ENCODE data around the gene CALCR.

The CALCR gene

DNA sequence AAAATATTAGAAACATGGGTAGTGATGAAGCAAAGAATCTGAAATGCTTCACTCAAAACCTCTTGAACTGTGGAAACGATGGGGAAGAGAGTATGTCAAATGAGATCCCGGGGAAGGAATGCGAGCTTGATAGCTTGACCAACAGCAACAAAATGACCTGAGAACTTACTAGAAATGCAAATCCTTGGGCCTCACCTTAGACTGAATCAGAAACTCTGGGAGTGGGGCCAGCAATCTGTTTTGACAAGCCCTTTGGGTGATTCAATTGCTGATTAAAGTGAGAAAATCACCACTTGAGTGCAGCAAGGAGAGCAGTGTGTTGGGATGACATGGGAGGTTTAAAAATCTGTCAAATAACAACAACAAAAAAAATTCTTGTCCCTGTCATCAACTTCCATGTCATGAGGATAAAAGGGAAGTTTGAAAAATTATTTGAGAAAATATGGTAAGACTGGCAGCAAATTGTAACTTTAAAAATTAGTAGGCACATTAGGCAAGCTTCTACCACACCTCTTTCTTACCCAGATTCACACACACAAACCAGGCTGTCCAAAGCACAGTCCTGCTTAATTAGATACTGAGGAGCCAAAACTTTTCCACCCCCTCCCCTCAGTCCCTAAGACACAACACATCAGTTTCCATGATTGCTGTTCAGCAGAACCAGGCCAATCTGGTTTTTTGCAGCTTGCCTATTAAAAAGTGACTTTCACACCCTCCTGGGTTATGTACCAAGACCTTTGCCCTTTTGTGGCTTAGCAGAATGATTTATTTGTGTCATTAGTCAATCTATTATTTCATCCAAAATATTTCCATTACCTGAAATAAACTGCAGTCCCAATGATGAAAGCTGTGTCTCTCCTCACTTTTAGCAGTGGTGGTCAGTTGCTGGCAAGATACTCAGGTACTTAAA is 15.6 kb downstream of the CALCR start:
- no peak overlapping the region for H3K4me3 ChIP-seq (ENCODE audit: low read length)
- H3K27me3 ChIP-seq (ENCODE audit: control insufficient read depth, insufficient read depth, low read length), result no peaks in the 10 kb centered on the region
- H3K9ac ChIP-seq (ENCODE audit: low read depth, low read length), result no peak overlapping the region
- no peaks in the 10 kb centered on the region for H3K4me1 ChIP-seq (ENCODE audit: control insufficient read depth, insufficient read depth, low read length)
- no peaks in the 10 kb centered on the region for H3K36me3 ChIP-seq (ENCODE audit: insufficient read depth, low read length)
- no peak overlapping the region for H3K4me2 ChIP-seq (ENCODE audit: low read length)
- H3K9me3 ChIP-seq (replicated peaks; ENCODE audit: low read length), result no peaks in the 10 kb centered on the region

DNA sequence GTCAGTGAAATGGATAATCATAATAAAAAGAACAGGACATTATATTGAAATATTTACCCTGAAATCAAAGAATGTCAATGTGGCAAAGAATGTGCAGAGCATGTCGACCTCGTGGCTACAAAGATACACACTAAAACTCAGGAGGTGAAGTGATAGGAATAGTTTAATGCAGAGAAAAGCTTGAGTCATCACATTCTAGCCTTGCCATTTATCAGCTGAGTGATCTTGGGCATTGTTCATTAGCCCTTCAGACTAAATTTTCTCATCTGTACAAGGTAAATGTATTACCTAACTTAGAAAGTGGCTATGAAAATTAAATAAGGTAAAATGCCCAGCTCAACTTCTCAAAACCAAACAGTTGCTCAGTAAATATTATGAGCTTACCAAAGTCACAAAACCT is 22.6 kb downstream of the CALCR start:
- Histone ChIP-seq H3K9ac (ENCODE audit: low read depth, low read length) (no peak overlapping the region), H3K4me2 (ENCODE audit: low read length) (no peak overlapping the region), H3K9me3 (replicated peaks; ENCODE audit: low read length) (no peaks in the 10 kb centered on the region), H3K36me3 (ENCODE audit: insufficient read depth, low read length) (no peaks in the 10 kb centered on the region), H3K4me1 (ENCODE audit: control insufficient read depth, insufficient read depth, low read length) (no peaks in the 10 kb centered on the region), H3K4me3 (ENCODE audit: low read length) (no peak overlapping the region), H3K27me3 (ENCODE audit: control insufficient read depth, insufficient read depth, low read length) (no peaks in the 10 kb centered on the region)

DNA sequence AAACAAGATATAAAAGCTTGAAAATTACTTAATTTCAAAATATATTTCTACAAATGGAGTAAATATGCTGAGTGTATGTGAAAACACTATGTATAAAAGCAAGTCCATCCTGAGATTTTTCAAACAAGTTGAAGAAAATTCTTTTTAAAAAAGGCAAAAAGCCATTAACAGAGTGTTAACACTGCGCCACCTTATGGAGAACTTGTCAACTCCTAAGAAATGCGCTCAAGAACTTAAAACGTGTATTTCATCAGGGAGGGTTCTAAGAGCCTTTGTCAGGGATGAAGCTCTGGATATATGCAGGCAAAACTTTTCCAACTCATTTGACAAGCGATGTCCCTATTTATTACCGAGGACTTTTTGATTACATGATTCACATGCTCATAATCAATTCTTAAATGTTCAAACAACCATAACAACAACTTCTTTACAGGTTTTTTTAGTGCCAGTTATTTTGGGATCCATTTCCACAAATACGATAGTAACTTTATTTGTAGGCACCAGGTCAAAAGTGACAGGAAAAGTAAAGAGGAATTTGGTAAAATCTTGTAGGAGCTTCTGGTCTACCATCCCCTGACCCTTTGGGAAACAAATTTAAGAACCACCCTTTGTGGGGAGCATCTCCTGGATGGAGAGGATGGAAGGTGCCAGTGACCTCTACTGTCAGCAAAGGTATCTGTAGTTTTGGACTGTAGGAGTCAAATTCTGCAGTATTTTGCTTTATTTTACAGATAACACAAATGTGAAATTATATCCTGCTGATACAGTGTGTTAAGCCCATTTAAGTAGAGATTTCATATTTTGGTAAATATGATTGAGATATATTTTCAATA is 23.2 kb downstream of the CALCR start:
- Histone ChIP-seq H3K36me3 (ENCODE audit: insufficient read depth, low read length) (no peaks in the 10 kb centered on the region), H3K9me3 (replicated peaks; ENCODE audit: low read length) (no peaks in the 10 kb centered on the region), H3K9ac (ENCODE audit: low read depth, low read length) (no peak overlapping the region), H3K4me3 (ENCODE audit: low read length) (no peak overlapping the region), H3K27me3 (ENCODE audit: control insufficient read depth, insufficient read depth, low read length) (no peaks in the 10 kb centered on the region), H3K4me2 (ENCODE audit: low read length) (no peak overlapping the region), H3K4me1 (ENCODE audit: control insufficient read depth, insufficient read depth, low read length) (no peaks in the 10 kb centered on the region)

DNA sequence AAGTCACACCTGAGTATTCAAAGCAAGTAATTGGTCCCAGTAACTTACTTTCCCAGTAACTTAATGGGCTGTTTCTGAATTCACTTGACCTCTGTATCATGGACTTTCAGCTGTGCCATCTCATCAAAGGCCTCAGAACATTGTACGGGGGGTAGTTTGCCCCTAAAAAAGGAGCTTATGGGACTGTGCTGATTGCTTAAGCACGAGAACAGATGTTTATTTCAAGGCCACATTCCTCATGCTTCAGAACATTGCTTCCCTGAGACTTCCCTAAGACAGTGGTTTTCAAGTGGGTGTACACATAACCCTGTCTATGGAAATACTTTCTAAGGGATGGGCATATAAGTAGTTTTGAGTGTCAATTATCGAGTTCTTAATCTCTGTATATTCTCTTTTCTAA is 26.8 kb downstream of the CALCR start:
- H3K27me3 ChIP-seq (ENCODE audit: control insufficient read depth, insufficient read depth, low read length), result no peaks in the 10 kb centered on the region
- H3K4me3 ChIP-seq (ENCODE audit: low read length), result no peak overlapping the region
- H3K9me3 ChIP-seq (replicated peaks; ENCODE audit: low read length), result no peaks in the 10 kb centered on the region
- H3K9ac ChIP-seq (ENCODE audit: low read depth, low read length), result no peak overlapping the region
- no peaks in the 10 kb centered on the region for H3K36me3 ChIP-seq (ENCODE audit: insufficient read depth, low read length)
- no peaks in the 10 kb centered on the region for H3K4me1 ChIP-seq (ENCODE audit: control insufficient read depth, insufficient read depth, low read length)
- H3K4me2 ChIP-seq (ENCODE audit: low read length), result no peak overlapping the region

DNA sequence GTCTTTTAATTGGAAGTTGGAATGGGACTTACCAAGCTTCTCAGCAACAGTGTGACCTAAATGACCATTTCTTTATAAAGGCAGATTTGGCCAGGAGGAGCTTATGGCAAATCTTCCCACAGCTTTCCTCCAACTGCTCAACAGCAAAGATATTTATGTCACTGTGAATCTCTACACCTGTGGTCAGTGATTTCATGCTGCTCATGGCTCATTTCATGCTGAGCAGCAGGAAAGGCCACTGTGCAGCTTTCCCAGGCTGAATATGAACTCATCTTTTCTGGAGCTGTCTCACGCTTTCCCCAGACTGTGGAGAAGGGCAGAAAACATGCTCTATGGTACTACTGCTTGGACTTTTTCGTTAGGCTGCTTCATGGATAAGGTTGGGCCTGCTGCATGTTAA is 29.8 kb downstream of the CALCR start:
- Histone ChIP-seq H3K9ac (ENCODE audit: low read depth, low read length) (no peak overlapping the region), H3K4me1 (ENCODE audit: control insufficient read depth, insufficient read depth, low read length) (no peaks in the 10 kb centered on the region), H3K4me3 (ENCODE audit: low read length) (no peak overlapping the region), H3K36me3 (ENCODE audit: insufficient read depth, low read length) (no peaks in the 10 kb centered on the region), H3K9me3 (replicated peaks; ENCODE audit: low read length) (no peaks in the 10 kb centered on the region), H3K27me3 (ENCODE audit: control insufficient read depth, insufficient read depth, low read length) (no peaks in the 10 kb centered on the region), H3K4me2 (ENCODE audit: low read length) (no peak overlapping the region)

DNA sequence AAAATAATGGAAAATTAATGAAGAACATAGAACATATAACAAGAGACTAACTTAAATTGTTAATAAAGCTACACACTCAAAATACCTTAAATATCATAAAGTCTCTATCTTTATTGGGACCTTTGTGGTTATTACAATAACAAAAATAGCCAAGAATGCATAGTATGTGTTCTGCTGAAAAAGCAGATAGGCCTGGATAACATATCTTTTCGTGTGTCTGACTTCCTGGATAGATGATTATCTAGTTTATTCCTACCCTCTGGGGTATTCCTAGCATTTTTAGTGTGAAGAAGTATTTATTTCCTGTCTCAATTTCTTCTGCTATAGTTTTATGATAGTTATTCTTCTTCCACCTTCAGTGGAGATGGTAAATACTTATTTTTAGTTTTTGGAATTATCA is 36.5 kb downstream of the CALCR start:
- Histone ChIP-seq H3K4me1 (ENCODE audit: control insufficient read depth, insufficient read depth, low read length) (no peaks in the 10 kb centered on the region), H3K36me3 (ENCODE audit: insufficient read depth, low read length) (no peaks in the 10 kb centered on the region), H3K4me2 (ENCODE audit: low read length) (no peak overlapping the region), H3K9ac (ENCODE audit: low read depth, low read length) (no peak overlapping the region), H3K4me3 (ENCODE audit: low read length) (no peak overlapping the region), H3K27me3 (ENCODE audit: control insufficient read depth, insufficient read depth, low read length) (no peaks in the 10 kb centered on the region), H3K9me3 (replicated peaks; ENCODE audit: low read length) (no peaks in the 10 kb centered on the region)

DNA sequence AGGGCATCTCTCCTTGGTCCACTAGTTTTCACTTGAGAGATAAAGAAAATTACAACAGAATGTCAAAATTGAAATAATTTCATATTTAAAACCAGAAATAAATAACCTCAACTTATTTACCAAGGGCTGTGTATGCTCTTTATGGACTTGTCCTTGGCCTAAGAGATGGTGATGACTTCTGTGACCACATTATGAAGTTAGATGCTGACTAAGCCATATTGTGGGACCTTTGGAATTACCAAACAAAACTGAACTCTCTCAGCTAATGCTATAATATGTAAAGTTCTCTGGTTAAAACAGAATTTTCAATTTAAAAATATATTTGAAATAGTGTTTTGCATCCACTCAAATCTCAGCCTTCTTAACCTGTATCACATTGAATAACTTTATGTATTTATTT is 38.9 kb downstream of the CALCR start:
- Histone ChIP-seq H3K27me3 (ENCODE audit: control insufficient read depth, insufficient read depth, low read length) (no peaks in the 10 kb centered on the region), H3K4me3 (ENCODE audit: low read length) (no peak overlapping the region), H3K4me1 (ENCODE audit: control insufficient read depth, insufficient read depth, low read length) (no peaks in the 10 kb centered on the region), H3K9ac (ENCODE audit: low read depth, low read length) (no peak overlapping the region), H3K36me3 (ENCODE audit: insufficient read depth, low read length) (no peaks in the 10 kb centered on the region), H3K9me3 (replicated peaks; ENCODE audit: low read length) (no peaks in the 10 kb centered on the region), H3K4me2 (ENCODE audit: low read length) (no peak overlapping the region)

DNA sequence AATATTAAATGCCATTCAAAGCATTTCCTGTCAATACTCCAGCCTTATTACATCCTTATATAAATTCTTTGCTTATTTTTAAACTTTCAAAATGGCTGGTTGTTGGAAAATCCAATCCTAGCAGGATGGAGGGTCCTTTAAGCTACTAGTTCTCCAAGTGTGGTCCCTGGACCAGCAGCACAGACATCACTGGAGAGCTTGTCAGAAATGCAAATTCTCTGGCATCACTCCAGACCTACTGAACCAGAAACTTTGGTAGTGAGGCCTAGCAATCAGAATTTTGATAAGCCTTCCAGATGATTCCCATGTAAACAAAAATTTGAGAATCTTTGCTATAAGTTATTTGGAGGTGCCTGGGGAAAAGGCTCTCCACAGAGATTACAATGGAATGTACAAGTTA is 43.8 kb downstream of the CALCR start:
- no peak overlapping the region for H3K9ac ChIP-seq (ENCODE audit: low read depth, low read length)
- no peaks in the 10 kb centered on the region for H3K27me3 ChIP-seq (ENCODE audit: control insufficient read depth, insufficient read depth, low read length)
- no peaks in the 10 kb centered on the region for H3K9me3 ChIP-seq (replicated peaks; ENCODE audit: low read length)
- H3K36me3 ChIP-seq (ENCODE audit: insufficient read depth, low read length), result no peaks in the 10 kb centered on the region
- no peak overlapping the region for H3K4me2 ChIP-seq (ENCODE audit: low read length)
- no peak overlapping the region for H3K4me3 ChIP-seq (ENCODE audit: low read length)
- no peaks in the 10 kb centered on the region for H3K4me1 ChIP-seq (ENCODE audit: control insufficient read depth, insufficient read depth, low read length)

DNA sequence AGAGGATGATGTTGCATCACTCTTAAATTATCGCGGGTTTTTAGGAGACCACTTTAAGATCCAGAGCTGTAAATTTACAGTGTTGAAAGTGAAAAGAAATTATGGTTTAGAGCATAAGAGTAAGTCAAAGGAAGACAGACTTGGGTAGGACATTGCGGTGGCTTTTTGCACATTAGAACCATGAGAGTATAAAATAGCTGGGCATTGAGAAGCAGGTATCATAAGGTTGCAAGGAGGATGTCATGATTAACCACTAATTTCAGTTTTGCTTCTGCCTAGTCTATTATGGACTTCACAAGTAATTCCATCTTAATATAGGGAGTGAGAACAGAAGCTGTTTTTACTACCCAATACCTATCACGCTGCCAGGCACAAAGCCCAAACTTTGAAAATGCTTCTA is 57.7 kb downstream of the CALCR start:
- no peaks in the 10 kb centered on the region for H3K36me3 ChIP-seq (ENCODE audit: insufficient read depth, low read length)
- H3K9me3 ChIP-seq (replicated peaks; ENCODE audit: low read length), result no peaks in the 10 kb centered on the region
- H3K4me2 ChIP-seq (ENCODE audit: low read length), result no peak overlapping the region
- no peaks in the 10 kb centered on the region for H3K4me1 ChIP-seq (ENCODE audit: control insufficient read depth, insufficient read depth, low read length)
- H3K4me3 ChIP-seq (ENCODE audit: low read length), result no peak overlapping the region
- no peaks in the 10 kb centered on the region for H3K27me3 ChIP-seq (ENCODE audit: control insufficient read depth, insufficient read depth, low read length)
- H3K9ac ChIP-seq (ENCODE audit: low read depth, low read length), result no peak overlapping the region

DNA sequence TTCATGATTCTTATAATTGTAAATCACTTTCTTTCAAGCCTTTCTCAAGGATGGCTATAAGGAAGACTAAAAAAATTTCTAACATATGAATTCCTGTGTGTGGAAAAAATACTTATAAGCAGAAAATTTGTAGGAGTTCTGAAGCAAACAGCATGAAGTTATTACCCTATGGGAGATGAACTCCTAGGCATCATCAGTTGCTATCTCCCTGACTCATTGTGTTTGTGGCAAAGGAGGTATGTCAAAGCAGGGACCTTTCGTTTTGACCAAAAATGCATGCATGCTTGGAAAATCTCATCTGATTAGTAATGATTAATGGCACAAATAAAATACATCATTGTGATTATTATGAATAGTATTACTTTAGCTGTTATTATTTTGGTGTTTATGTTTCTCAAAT is 59.4 kb downstream of the CALCR start:
- Histone ChIP-seq H3K4me1 (ENCODE audit: control insufficient read depth, insufficient read depth, low read length) (no peaks in the 10 kb centered on the region), H3K27me3 (ENCODE audit: control insufficient read depth, insufficient read depth, low read length) (no peaks in the 10 kb centered on the region), H3K4me2 (ENCODE audit: low read length) (no peak overlapping the region), H3K9me3 (replicated peaks; ENCODE audit: low read length) (no peaks in the 10 kb centered on the region), H3K4me3 (ENCODE audit: low read length) (no peak overlapping the region), H3K36me3 (ENCODE audit: insufficient read depth, low read length) (no peaks in the 10 kb centered on the region), H3K9ac (ENCODE audit: low read depth, low read length) (no peak overlapping the region)

DNA sequence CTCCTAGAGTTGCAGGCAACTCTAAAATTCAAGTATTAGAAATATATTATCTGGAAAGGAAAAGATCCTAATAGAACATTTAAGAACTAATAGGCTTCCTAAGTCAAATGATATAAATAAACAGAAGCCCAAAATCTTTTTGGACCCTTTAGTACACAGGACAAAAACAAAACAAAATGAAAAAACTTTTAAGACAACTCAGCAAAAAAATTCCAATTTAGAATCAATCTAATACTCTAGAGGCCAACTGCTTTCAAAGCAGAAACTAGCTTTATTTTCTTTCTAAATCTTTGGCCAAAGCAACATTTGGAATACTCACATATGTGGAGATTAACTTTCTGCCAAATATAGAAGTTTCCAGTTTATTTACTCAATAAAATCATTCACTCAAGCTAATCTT is 65.2 kb downstream of the CALCR start:
- peaks cover 4% of the 10 kb centered on the region for H3K27me3 ChIP-seq (ENCODE audit: control insufficient read depth, insufficient read depth, low read length)
- H3K9me3 ChIP-seq (replicated peaks; ENCODE audit: low read length), result no peaks in the 10 kb centered on the region
- H3K9ac ChIP-seq (ENCODE audit: low read depth, low read length), result no peak overlapping the region
- H3K4me3 ChIP-seq (ENCODE audit: low read length), result no peak overlapping the region
- H3K36me3 ChIP-seq (ENCODE audit: insufficient read depth, low read length), result no peaks in the 10 kb centered on the region
- no peaks in the 10 kb centered on the region for H3K4me1 ChIP-seq (ENCODE audit: control insufficient read depth, insufficient read depth, low read length)
- no peak overlapping the region for H3K4me2 ChIP-seq (ENCODE audit: low read length)
